AG04450 (cell line): ENCODE results near the gene TIMM50. TPM values are rescaled to one million over a fixed set of nuclear protein-coding genes. Genes with fewer than 3 reads are reported as not detected.
"Not testable (repeated sequence)": the region's sequence is repeated elsewhere in the genome, so short reads cannot be mapped to it uniquely, and the experiment has no call there.

ENCODE experiments used
- CTCF ChIA-PET: fragments of 300-600, 350-600 bp; formaldehyde crosslinking; extraction: SDS; loops from one replicate; lab custom pipeline; 2022; ENCODE audit warnings: antibody characterized with exemption, inconsistent platforms; lab: Charles Lee
- POLR2A ChIA-PET: fragments of 350-600 bp; formaldehyde crosslinking; extraction: SDS; loops from one replicate; lab custom pipeline; 2021; ENCODE audit warnings: antibody characterized with exemption, inconsistent platforms; lab: Yijun Ruan, JAX
- DNase-seq: peaks from one replicate; pipeline ENCODE4 v3.0.0-alpha.2; 2011; ENCODE audit warnings: low read depth, low spot score
- H3K27ac ChIP-seq: one replicate; pipeline ENCODE4 v1.5.1; 2012; ENCODE audit warnings: low read depth, low read length, control low read depth
- H3K27me3 ChIP-seq: one replicate; pipeline ENCODE4 v1.6.0; 2012; ENCODE audit warnings: low read length; ENCODE audit not compliant: control insufficient read depth, insufficient read depth
- H3K4me3 ChIP-seq: 2 replicates; pipeline ENCODE4 v1.5.1; 2011; ENCODE audit warnings: mild to moderate bottlenecking, low read depth, low read length, control low read depth
- H3K9me3 ChIP-seq: 2 replicates; pipeline ENCODE4 v1.5.1; 2012; ENCODE audit warnings: low read length; ENCODE audit not compliant: control insufficient read depth, insufficient read depth
- CTCF ChIP-seq: IDR thresholded peaks from 2 replicates; pipeline ENCODE4 v1.5.1; 2011; ENCODE audit warnings: low read depth, low read length, control low read depth, inconsistent platforms
- polyA plus RNA-seq: library from polyadenylated mRNA; depleted of rRNA; stranded (reverse); fragments of >200 nt; gene quantifications from 2 replicates; pipeline ENCODE4 v1.2.3, GENCODE V29; 2011

The TIMM50 gene
- polyA plus RNA-seq, 1 experiment = 58.9 TPM

- ChIA-PET POLR2A (interaction anchor here (0.6 to 3.8 kb wide), 6 partner anchors 10 to 94 kb away, joined by 3 to 38 read pairs (median 4); partner anchors contain the start of gene RPS16), CTCF (interaction anchor here (0.6 to 2.5 kb wide), 2 partner anchors 29 to 103 kb away, joined by 5 to 6 read pairs; partner anchors contain the start of gene SAMD4B)
- Histone ChIP-seq H3K9me3 (no peaks in the 10 kb centered on the region; the same call in 1 of the 2 replicates), H3K27ac (peak within 1 kb of the TSS; percentile 94), H3K27me3 (no peaks in the 10 kb centered on the region), H3K4me3 (peak within 1 kb of the TSS; percentile 99)
- TF ChIP-seq CTCF = no peak
- DNase-seq = peak; percentile 95
Measured at GRCh38 chr19:39445196-39446111, 35.2 kb upstream of the TIMM50 start, which contains the start of gene SUPT5H. SUPT5H (plus strand) TSS chr19:39445582; CDS start chr19:39445891, 309 bp downstream.

- H3K4me3 ChIP-seq = peak overlapping the region; percentile 99
- H3K9me3 ChIP-seq = no peaks in the 10 kb centered on the region; the same call in 1 of the 2 replicates
- H3K27me3 ChIP-seq = no peaks in the 10 kb centered on the region
- DNase-seq = no peak
- ChIA-PET CTCF (interaction anchor here (1.3 kb wide), 1 partner anchor 28 kb away, joined by 5 read pairs; no protein-coding TSS in a partner anchor), POLR2A (interaction anchor here (0.7 to 3.8 kb wide), 3 partner anchors 11 to 34 kb away, joined by 3 to 38 read pairs (median 4); partner anchors contain the start of genes RPS16 and TIMM50)
- no peak for TF ChIP-seq CTCF
- H3K27ac ChIP-seq = no peak overlapping the region
Measured at GRCh38 chr19:39446365-39447084, 34.1 kb upstream of the TIMM50 start.

- POLR2A ChIA-PET = interaction anchor here (3.8 kb wide), 1 partner anchor 13 kb away, joined by 38 read pairs; the partner anchor contains the start of gene RPS16
- DNase-seq = no peak
Measured at GRCh38 chr19:39448271-39448670, 32.4 kb upstream of the TIMM50 start.

GRCh38 chr19:39449116-39449797 lies 31.4 kb upstream of the TIMM50 start:
- CTCF ChIA-PET = interaction anchor here (0.5 kb wide), 1 partner anchor 26 kb away, joined by 3 read pairs; no protein-coding TSS in a partner anchor
- POLR2A ChIA-PET = no interaction called here
- Histone ChIP-seq H3K9me3 (no peaks in the 10 kb centered on the region; the same call in 1 of the 2 replicates), H3K27ac (no peak overlapping the region), H3K27me3 (no peaks in the 10 kb centered on the region), H3K4me3 (no peak overlapping the region)
- DNase-seq = no peak
- TF ChIP-seq CTCF = no peak

More at GRCh38 chr19:39448271-39448670, 32.4 kb upstream of the TIMM50 start:
- Histone ChIP-seq H3K9me3 (no peaks in the 10 kb centered on the region; the same call in 1 of the 2 replicates), H3K27ac (no peak overlapping the region), H3K27me3 (no peaks in the 10 kb centered on the region), H3K4me3 (no peak overlapping the region)
- no peak for TF ChIP-seq CTCF
- CTCF ChIA-PET = interaction anchor here (0.6 kb wide), 1 partner anchor 326 kb away, joined by 3 read pairs; no protein-coding TSS in a partner anchor

- CTCF ChIA-PET, POLR2A ChIA-PET, DNase-seq, H3K4me3 ChIP-seq, H3K9me3 ChIP-seq, H3K27me3 ChIP-seq, H3K27ac ChIP-seq: not testable (repeated sequence)
Measured at GRCh38 chr19:39451257-39451656, 29.4 kb upstream of the TIMM50 start.
